ENCODE data around the gene PDX1.
A peak's percentile ranks its signal among the peaks of the same experiment; 100 is the strongest.

PDX1 gene

DNA sequence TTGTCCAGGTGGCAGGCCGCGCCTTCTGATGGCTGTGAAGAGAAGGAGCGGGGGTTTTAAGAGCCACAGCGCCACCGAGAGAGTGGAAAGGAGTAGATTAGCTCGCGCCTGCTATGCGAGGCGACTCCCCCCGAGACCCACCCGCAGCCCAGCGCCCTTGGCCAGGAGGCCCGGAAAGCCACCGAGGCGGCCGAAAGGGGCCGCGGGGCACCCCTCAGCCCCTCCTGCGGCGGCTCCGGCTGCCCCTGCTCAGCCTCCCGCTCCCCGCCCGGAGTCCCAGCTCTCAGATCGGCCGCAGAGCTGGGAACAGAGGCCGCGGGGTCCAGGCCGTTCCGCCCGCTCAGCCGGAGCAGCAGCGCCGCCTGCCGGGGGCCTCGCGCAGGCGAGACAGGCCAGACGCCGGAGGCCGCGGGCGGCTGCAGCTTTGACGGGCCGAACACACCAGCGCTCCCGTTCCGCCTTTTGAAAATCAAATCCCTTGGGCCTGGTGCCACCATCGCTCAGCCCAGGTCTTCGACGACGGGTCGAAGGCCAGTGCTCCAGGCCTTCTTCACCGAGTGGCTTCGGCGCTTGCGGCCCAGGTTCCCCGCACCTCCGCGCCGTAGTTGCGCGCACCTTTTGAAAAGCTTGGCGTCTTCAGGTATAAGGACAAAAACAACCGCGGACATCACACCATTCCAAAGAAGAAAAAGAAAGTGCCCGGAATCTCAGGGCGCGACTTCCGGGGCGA, 34.0 kb downstream of the PDX1 start:
- FAIRE-seq (no peak), DNase-seq (ENCODE audit: insufficient read length, low spot score) (no peak)
- TF ChIP-seq, protein P1, sequence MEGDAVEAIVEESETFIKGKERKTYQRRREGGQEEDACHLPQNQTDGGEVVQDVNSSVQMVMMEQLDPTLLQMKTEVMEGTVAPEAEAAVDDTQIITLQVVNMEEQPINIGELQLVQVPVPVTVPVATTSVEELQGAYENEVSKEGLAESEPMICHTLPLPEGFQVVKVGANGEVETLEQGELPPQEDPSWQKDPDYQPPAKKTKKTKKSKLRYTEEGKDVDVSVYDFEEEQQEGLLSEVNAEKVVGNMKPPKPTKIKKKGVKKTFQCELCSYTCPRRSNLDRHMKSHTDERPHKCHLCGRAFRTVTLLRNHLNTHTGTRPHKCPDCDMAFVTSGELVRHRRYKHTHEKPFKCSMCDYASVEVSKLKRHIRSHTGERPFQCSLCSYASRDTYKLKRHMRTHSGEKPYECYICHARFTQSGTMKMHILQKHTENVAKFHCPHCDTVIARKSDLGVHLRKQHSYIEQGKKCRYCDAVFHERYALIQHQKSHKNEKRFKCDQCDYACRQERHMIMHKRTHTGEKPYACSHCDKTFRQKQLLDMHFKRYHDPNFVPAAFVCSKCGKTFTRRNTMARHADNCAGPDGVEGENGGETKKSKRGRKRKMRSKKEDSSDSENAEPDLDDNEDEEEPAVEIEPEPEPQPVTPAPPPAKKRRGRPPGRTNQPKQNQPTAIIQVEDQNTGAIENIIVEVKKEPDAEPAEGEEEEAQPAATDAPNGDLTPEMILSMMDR (IDR thresholded peaks at IDR 0.05; ENCODE audit: insufficient read depth, missing control alignments) = peak; percentile 67

DNA sequence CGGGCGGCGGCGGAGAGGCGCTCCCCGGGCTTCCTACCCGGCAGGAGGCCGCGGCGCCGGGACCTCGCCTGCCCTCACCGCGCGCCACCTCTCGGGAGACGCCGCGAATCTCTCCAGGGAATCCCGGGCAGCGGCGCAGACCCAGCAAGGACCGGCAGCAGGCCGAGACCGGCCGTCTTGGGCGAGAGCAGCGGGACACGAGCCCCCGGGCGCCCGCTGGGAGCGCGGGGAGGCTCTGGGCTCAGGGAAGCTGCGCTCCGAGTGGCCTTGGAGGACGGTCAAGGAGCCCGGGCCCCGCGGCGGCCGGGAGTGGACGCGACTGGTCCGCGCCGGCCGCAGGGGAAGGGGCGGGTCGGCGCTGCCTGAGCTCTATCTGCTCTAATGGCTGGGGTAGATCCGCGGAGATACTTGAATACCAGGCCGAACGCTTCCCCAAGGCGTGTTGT, 34.6 kb downstream of the PDX1 start:
- DNase-seq (ENCODE audit: insufficient read length, low spot score) (no peak), FAIRE-seq (no peak)
- TF ChIP-seq, protein P1 (IDR thresholded peaks at IDR 0.05; ENCODE audit: insufficient read depth, missing control alignments) = no peak

DNA sequence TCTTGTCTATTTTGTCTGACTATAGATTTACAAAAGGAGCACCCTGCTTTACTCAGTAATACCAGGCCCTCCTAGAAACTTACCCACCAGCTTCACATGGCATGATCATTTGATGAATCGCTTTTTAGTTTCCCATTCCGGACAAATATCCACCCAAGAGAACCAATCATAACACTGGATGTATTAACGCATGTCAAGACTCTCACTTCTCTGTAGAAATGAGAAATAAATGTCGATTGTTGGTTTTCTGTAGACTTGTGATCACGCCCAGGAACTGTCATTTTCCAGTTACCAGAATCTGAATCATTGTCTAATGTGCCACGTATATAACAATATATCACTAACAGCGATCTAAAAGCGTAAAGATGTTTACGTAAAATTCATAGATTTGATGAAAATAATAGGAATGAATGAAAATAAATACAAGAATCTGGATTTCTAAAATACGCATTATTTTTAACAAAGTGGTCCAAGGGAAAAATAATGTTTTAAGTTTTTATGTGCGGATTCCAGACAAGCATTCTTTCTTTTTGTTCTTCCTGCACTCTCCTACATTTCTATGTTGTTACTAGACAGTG, 35.3 kb downstream of the PDX1 start:
- FAIRE-seq (no peak), DNase-seq (ENCODE audit: insufficient read length, low spot score) (no peak)
- TF ChIP-seq, protein P1 (IDR thresholded peaks at IDR 0.05; ENCODE audit: insufficient read depth, missing control alignments) = no peak

DNA sequence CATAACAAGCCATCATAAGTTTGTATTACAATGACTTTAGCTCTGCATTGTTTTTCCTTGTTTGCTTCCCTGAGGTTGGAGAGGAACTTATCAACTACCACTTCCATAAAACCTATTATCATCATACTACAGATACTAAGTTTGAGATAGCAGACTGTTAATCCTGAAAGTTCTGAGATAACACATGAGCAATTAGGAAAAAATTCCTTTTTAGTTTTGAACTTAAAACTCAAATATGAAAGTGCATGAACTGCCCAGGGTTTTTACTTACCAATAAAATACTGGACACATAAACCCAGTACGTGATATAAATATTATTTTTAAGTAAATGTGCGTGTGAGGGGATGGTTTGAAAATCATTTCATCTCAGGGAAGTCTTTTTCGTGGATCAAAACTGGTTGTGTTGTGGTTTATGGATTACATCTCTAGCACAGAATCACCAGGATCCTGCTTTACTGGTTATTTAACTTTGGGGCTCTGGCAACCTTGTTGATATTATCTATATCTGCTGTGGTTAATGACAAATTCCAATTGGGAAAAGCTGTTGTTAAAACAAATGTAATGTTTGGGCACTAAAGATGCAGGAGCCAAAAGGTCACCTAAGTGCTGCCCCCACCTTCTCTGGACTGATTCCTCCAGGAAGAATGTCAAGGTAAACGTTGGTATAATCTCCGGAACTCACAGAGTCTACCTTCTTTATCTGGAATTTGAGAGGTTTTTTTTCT, 36.9 kb downstream of the PDX1 start:
- TF ChIP-seq, protein P1 (IDR thresholded peaks at IDR 0.05; ENCODE audit: insufficient read depth, missing control alignments) = no peak
- FAIRE-seq (no peak), DNase-seq (ENCODE audit: insufficient read length, low spot score) (no peak)

DNA sequence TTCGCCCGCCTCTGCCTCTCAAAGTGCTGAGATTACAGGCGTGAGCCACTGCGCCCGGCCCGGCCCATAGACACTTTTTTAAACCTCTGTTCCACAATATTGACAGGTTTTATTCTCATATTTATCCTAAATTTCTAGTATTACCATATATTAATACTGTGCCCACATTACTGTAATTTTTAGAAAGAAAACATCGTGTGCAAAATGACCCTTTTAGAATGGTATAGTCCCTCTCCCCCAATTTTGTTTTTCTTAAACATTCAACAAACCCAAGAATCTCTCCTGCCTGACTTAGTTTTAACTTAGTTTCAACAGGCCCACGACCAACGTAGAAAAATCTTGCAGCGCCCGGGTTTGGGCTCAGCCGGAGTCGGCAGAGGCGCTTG, 40.2 kb downstream of the PDX1 start:
- TF ChIP-seq, protein P1 (IDR thresholded peaks at IDR 0.05; ENCODE audit: insufficient read depth, missing control alignments) = no peak
- DNase-seq (ENCODE audit: insufficient read length, low spot score) (no peak), FAIRE-seq (no peak)

DNA sequence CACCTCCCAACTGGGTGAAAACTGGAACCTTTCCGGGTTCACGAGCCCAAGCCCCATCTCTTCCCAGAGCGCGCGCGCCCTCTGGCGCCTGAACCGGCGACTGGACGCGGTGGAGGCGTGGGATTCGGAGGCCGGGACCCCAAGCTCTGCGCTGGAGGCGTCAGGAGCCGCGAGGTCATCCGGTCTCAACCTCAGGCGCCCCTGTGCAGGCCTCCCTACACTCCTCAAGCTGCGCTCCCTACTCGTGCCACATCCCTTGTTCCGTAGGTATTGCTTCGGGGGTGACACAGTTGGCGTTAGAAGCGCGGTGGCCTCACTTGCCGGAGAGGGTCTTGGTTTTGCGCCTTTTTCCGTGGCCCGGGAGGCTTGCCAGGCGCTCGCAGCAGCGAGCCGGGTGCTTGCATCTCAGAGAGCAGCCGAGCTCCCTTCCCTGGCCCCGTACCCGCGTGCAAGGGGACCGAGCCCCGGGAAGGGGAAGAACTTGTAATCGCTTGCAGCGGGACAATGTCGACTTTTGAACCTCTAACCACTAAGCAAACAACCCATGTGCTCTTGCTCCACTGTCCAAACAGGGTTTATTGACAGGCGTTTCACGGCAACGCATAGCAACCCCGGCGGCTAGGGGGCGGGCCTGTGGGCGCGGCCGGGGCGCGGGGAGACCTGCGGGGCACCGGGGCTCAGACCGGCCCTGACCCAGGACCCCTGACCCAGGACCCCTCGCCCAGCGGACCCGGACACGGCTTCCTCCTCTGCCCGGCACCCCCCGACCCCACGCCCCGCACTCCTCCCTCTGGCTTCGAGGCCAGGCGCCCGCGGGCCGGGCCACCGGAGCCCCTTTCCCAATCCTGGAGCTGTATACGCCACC, 40.8 kb downstream of the PDX1 start:
- no peak for FAIRE-seq

More for the DNA sequence above, 40.8 kb downstream of the PDX1 start:
- TF ChIP-seq, protein P1 (IDR thresholded peaks at IDR 0.05; ENCODE audit: insufficient read depth, missing control alignments) = peak; percentile 22
- DNase-seq (ENCODE audit: insufficient read length, low spot score) = peak; percentile 19

Measured in D721Med (cell line).